Tibial artery (tissue), 4 donors: ENCODE results near the gene SYT13.

Experiments
- DNase-seq, 2 donors: peaks; one replicate each; pipeline ENCODE4 v3.0.0-alpha.2; 2019
- H3K27ac ChIP-seq, 2 donors: fragments of 200-600 bp; sonication (generic) in 1 of 2; 1 replicate in 1 of 2; 2 replicates in 1 of 2; pipeline ENCODE4 v1.5.1; 2018 to 2019; ENCODE audit warnings: mild to moderate bottlenecking in 1 of 2
- H3K27me3 ChIP-seq, 2 donors: fragments of 200-600 bp; sonication (generic) in 1 of 2; one replicate each; pipeline versions ENCODE4 v1.5.1 to v1.6.0; 2016 to 2019
- H3K36me3 ChIP-seq, 3 donors: fragments of 200-600 bp; sonication (generic) in 2 of 3; one replicate each; pipeline ENCODE4 v1.5.1; 2016 to 2019; ENCODE audit warnings: mild to moderate bottlenecking in 2 of 3
- H3K4me1 ChIP-seq, 4 donors: fragments of 200-600 bp; sonication (generic) in 2 of 4; 1 replicate in 3 of 4; 2 replicates in 1 of 4; pipeline ENCODE4 v1.5.1; 2016 to 2019
- H3K4me3 ChIP-seq, 2 donors: fragments of 200-600 bp; sonication (generic) in 1 of 2; 1 replicate in 1 of 2; 2 replicates in 1 of 2; pipeline ENCODE4 v1.5.1; 2018 to 2019; ENCODE audit warnings: mild to moderate bottlenecking in 2 of 2
- H3K9me3 ChIP-seq, 3 donors: fragments of 200-600 bp; sonication (generic) in 1 of 3; one replicate each; pipeline ENCODE4 v1.5.1; 2016 to 2019
- CTCF ChIP-seq, 2 experiments: fragments of 200-600 bp in 1 of 2; fragments of 450-650 bp in 1 of 2; IDR thresholded peaks; one replicate each; pipeline ENCODE4 v1.5.1; 2017 to 2019; ENCODE audit warnings: antibody characterized with exemption in 2 of 2, mild to moderate bottlenecking in 1 of 2, moderate library complexity in 1 of 2
- intact Hi-C: fragments of 100-400 bp; cut with DNase I; formaldehyde crosslinking; loops from one replicate; pipeline ENCODE4 v1.15.0; 2023; ENCODE audit warnings: low total_unique reads

SYT13 gene

GRCh38 chr11:45322891-45323600 lies 36.9 kb upstream of the SYT13 start:
- Histone ChIP-seq H3K4me1 (peaks cover 0 to 24% (median 9%) of the 10 kb centered on the region in 4 donors), H3K9me3 (peaks cover 0 to 4% (median 0%) of the 10 kb centered on the region in 3 donors), H3K36me3 (no peaks in the 10 kb centered on the region), H3K27ac (no peak overlapping the region), H3K27me3 (no peaks in the 10 kb centered on the region), H3K4me3 (no peak overlapping the region)
- TF ChIP-seq CTCF (IDR thresholded peaks at IDR 0.05) = no peak
- peak in 1 of 2 donors; percentile 23 for DNase-seq
- intact Hi-C loops = no loop called here

- intact Hi-C loops = no loop called here
- no peaks in the 10 kb centered on the region for H3K36me3 ChIP-seq
- H3K4me3 ChIP-seq = no peak overlapping the region
Measured at GRCh38 chr11:45322111-45322705, 36.1 kb upstream of the SYT13 start.

GRCh38 chr11:45321669-45322068 lies 35.5 kb upstream of the SYT13 start:
- Histone ChIP-seq H3K36me3 (no peaks in the 10 kb centered on the region), H3K27me3 (no peaks in the 10 kb centered on the region), H3K9me3 (no peaks in the 10 kb centered on the region), H3K4me3 (no peak overlapping the region), H3K27ac (no peak overlapping the region), H3K4me1 (peaks cover 0 to 24% (median 9%) of the 10 kb centered on the region in 4 donors)
- TF ChIP-seq CTCF (IDR thresholded peaks at IDR 0.05) = no peak
- intact Hi-C loops = no loop called here
- DNase-seq = peak in 1 of 2 donors; percentile 38

More at GRCh38 chr11:45322111-45322705, 36.1 kb upstream of the SYT13 start:
- H3K4me1 ChIP-seq = peaks cover 0 to 24% (median 9%) of the 10 kb centered on the region in 4 donors
- peak in 1 of 2 donors; percentile 6 for DNase-seq
- H3K27ac ChIP-seq = no peak overlapping the region
- H3K9me3 ChIP-seq = no peaks in the 10 kb centered on the region
- no peaks in the 10 kb centered on the region for H3K27me3 ChIP-seq
- no peak for TF ChIP-seq CTCF (IDR thresholded peaks at IDR 0.05)

GRCh38 chr11:45321031-45321595 lies 35.0 kb upstream of the SYT13 start:
- Histone ChIP-seq H3K4me1 (peaks cover 0 to 24% (median 9%) of the 10 kb centered on the region in 4 donors), H3K36me3 (no peaks in the 10 kb centered on the region), H3K9me3 (no peaks in the 10 kb centered on the region), H3K27ac (no peak overlapping the region), H3K4me3 (no peak overlapping the region), H3K27me3 (no peaks in the 10 kb centered on the region)
- intact Hi-C loops = no loop called here
- peak in 1 of 2 donors; percentile 27 for DNase-seq
- TF ChIP-seq CTCF (IDR thresholded peaks at IDR 0.05) = no peak

- DNase-seq = peak in 1 of 2 donors; percentile 6
- Histone ChIP-seq H3K4me3 (no peak overlapping the region), H3K36me3 (no peaks in the 10 kb centered on the region), H3K27ac (no peak overlapping the region), H3K27me3 (no peaks in the 10 kb centered on the region), H3K4me1 (peaks cover 0 to 24% (median 9%) of the 10 kb centered on the region in 4 donors), H3K9me3 (no peaks in the 10 kb centered on the region)
- intact Hi-C loops = no loop called here
- no peak for TF ChIP-seq CTCF (IDR thresholded peaks at IDR 0.05)
Measured at GRCh38 chr11:45320371-45320770, 34.2 kb upstream of the SYT13 start.
